Measurements from ENCODE around the gene RAP1GDS1.

- TF ChIP-seq HOXA7 (CRISPR knock-in tag; IDR thresholded peaks at IDR 0.05; ENCODE audit: borderline replicate concordance) (no peak), CTCF (tag by site-specific recombination; IDR thresholded peaks at IDR 0.05) (no peak), ZNF112 (tag by site-specific recombination; IDR thresholded peaks at IDR 0.05) (no peak), ZNF214 (tag by site-specific recombination; IDR thresholded peaks at IDR 0.05; ENCODE audit: borderline replicate concordance) (no peak), SCRT1 (tag by site-specific recombination; IDR thresholded peaks at IDR 0.05; ENCODE audit: borderline replicate concordance) (no peak)
Observed at GRCh38 chr4:98284640-98285046, 23.5 kb downstream of the RAP1GDS1 start.
